ENCODE data around the gene DLG2. TPM values are rescaled to one million over a fixed set of nuclear protein-coding genes. Genes with fewer than 3 reads are reported as not detected.

Gene DLG2
- total and polyA plus RNA-seq, 4 donors, result 0.30 to 5.5 (median 0.68) TPM

- Histone ChIP-seq H3K27me3 (ENCODE audit: control insufficient read depth in 4 of 4, insufficient read depth in 4 of 4, low read length in 3 of 4) (no peaks in the 10 kb centered on the region), H3K9me3 (ENCODE audit: control insufficient read depth in 4 of 4, low read length in 3 of 4) (no peaks in the 10 kb centered on the region), H3K4me3 (ENCODE audit: low read depth in 1 of 3, low read length in 3 of 3) (no peak overlapping the region), H3K36me3 (ENCODE audit: control insufficient read depth in 4 of 4, insufficient read depth in 3 of 4, low read depth in 1 of 4, low read length in 3 of 4) (peaks cover 0 to 8% (median 1%) of the 10 kb centered on the region in 4 donors), H3K9ac (ENCODE audit: low read depth in 1 of 2, low read length in 2 of 2) (no peak overlapping the region), H3K27ac (ENCODE audit: low read depth in 1 of 2, low read length in 2 of 2) (no peak overlapping the region), H3K4me1 (ENCODE audit: control insufficient read depth in 4 of 4, insufficient read depth in 4 of 4, low read length in 3 of 4) (no peaks in the 10 kb centered on the region)
- 95% methylated on average over 1 of the region's 1 CpG for WGBS
- no peak for TF ChIP-seq HNF4A (conservative IDR thresholded peaks at IDR 0.05)
- no peak for TF ChIP-seq FOXA2 (IDR thresholded peaks at IDR 0.05)
- no peak for TF ChIP-seq ZBTB33 (IDR thresholded peaks at IDR 0.05)
- TF ChIP-seq GABPA (IDR thresholded peaks at IDR 0.05 in 1 of 2, conservative IDR thresholded peaks at IDR 0.05 in 1 of 2), result no peak
- no peak for TF ChIP-seq CTCF (IDR thresholded peaks at IDR 0.05; ENCODE audit: low read depth, low read length, missing input control)
- TF ChIP-seq ATF3 (IDR thresholded peaks at IDR 0.05), result no peak
- no peak for TF ChIP-seq TAF1 (conservative IDR thresholded peaks at IDR 0.05)
- TF ChIP-seq MAX (IDR thresholded peaks at IDR 0.05), result no peak
- no peak for TF ChIP-seq EGR1 (IDR thresholded peaks at IDR 0.05; ENCODE audit: low read depth in 2 of 2)
- TF ChIP-seq REST (IDR thresholded peaks at IDR 0.05), result no peak
- TF ChIP-seq NR2F2 (IDR thresholded peaks at IDR 0.05), result no peak
- TF ChIP-seq FOXA1 (IDR thresholded peaks at IDR 0.05), result no peak
- TF ChIP-seq RAD21 (IDR thresholded peaks at IDR 0.05), result no peak
- TF ChIP-seq SP1 (IDR thresholded peaks at IDR 0.05), result no peak
- TF ChIP-seq HNF4G (IDR thresholded peaks at IDR 0.05), result no peak
- TF ChIP-seq RXRA (IDR thresholded peaks at IDR 0.05), result no peak
- no peak for TF ChIP-seq YY1 (IDR thresholded peaks at IDR 0.05)
- no peak for TF ChIP-seq JUND (IDR thresholded peaks at IDR 0.05)
- DNase-seq (ENCODE audit: low spot score), result no peak
Observed at GRCh38 chr11:83459798-83460197, 2167.3 kb downstream of the DLG2 start.
